OCI-LY1 (cell line): Measurements from ENCODE around the gene DOCK7.

Experiments
- H2AFZ ChIP-seq: fragments of 200-600 bp; sonication (generic), shearing (Covaris generic); 2 replicates; pipeline ENCODE4 v1.6.0; 2014; ENCODE audit warnings: antibody characterized with exemption, mild to moderate bottlenecking, low read length
- H3F3A ChIP-seq: fragments of 200-600 bp; sonication (generic), shearing (Covaris generic); 2 replicates; pipeline ENCODE4 v1.6.0; 2014; ENCODE audit warnings: mild to moderate bottlenecking, antibody characterized with exemption, low read length, moderate library complexity; ENCODE audit not compliant: insufficient read depth
- H3K27ac ChIP-seq: fragments of 200-600 bp; sonication (generic); 2 replicates; pipeline ENCODE4 v1.5.1; 2014; ENCODE audit warnings: low read length, mixed run types, mild to moderate bottlenecking, low read depth; ENCODE audit not compliant: poor library complexity, severe bottlenecking
- H3K27me3 ChIP-seq: fragments of 200-600 bp; sonication (generic); 2 replicates; pipeline ENCODE4 v1.6.0; 2014; ENCODE audit warnings: antibody characterized with exemption, mild to moderate bottlenecking, low read length, moderate library complexity; ENCODE audit not compliant: insufficient read depth
- H3K36me3 ChIP-seq: fragments of 200-600 bp; sonication (generic); 2 replicates; pipeline ENCODE4 v1.6.1; 2014; ENCODE audit warnings: mild to moderate bottlenecking, antibody characterized with exemption, low read length, moderate library complexity, mixed read lengths; ENCODE audit not compliant: insufficient read depth
- H3K4me1 ChIP-seq: fragments of 200-600 bp; sonication (generic); 2 replicates; pipeline ENCODE4 v1.5.1; 2014; ENCODE audit warnings: mild to moderate bottlenecking, low read length, moderate library complexity; ENCODE audit not compliant: insufficient read depth, severe bottlenecking
- H3K4me2 ChIP-seq: fragments of 200-600 bp; sonication (generic), shearing (Covaris generic); 2 replicates; pipeline ENCODE4 v1.6.1; 2014; ENCODE audit warnings: low read length
- H3K4me3 ChIP-seq: fragments of 200-600 bp; sonication (generic); 2 replicates; pipeline ENCODE4 v1.5.1; 2014; ENCODE audit warnings: low read length, low read depth, mild to moderate bottlenecking, mixed read lengths; ENCODE audit not compliant: poor library complexity, severe bottlenecking
- H3K79me2 ChIP-seq: fragments of 200-600 bp; shearing (Covaris generic); 2 replicates; pipeline ENCODE4 v1.6.1; 2016; ENCODE audit warnings: mixed run types, low read length, mixed read lengths; ENCODE audit not compliant: insufficient read depth
- H3K9ac ChIP-seq: fragments of 200-600 bp; sonication (generic), shearing (Covaris generic); 2 replicates; pipeline ENCODE4 v1.6.1; 2014; ENCODE audit warnings: mild to moderate bottlenecking, low read length, mixed read lengths
- H3K9me2 ChIP-seq: fragments of 200-600 bp; sonication (generic), shearing (Covaris generic); 2 replicates; pipeline ENCODE4 v1.6.1; 2014; ENCODE audit warnings: low read depth, mild to moderate bottlenecking, low read length, mixed read lengths
- H3K9me3 ChIP-seq: fragments of 200-600 bp; shearing (Covaris generic); 2 replicates; pipeline ENCODE4 v1.6.1; 2014; ENCODE audit warnings: low read length, mixed read lengths
- H4K20me1 ChIP-seq: fragments of 200-600 bp; sonication (generic), shearing (Covaris generic); 2 replicates; pipeline ENCODE4 v1.6.0; 2016; ENCODE audit warnings: mild to moderate bottlenecking, low read length; ENCODE audit not compliant: insufficient read depth
- EZH2 ChIP-seq: fragments of 200-600 bp; sonication (generic), shearing (Covaris generic); IDR thresholded peaks from 2 replicates; pipeline ENCODE4 v1.8.0; 2017; ENCODE audit warnings: borderline replicate concordance, mixed run types, mild to moderate bottlenecking, antibody characterized with exemption, low read length, moderate library complexity, mixed read lengths
- TF ChIP-seq, protein P1 (sequence below): fragments of 200-600 bp; sonication (generic), shearing (Covaris generic); IDR thresholded peaks from 2 replicates; pipeline ENCODE4 v1.5.1; 2017; ENCODE audit warnings: mild to moderate bottlenecking, antibody characterized with exemption, low read length, moderate library complexity, mixed read lengths

The DOCK7 gene

DNA sequence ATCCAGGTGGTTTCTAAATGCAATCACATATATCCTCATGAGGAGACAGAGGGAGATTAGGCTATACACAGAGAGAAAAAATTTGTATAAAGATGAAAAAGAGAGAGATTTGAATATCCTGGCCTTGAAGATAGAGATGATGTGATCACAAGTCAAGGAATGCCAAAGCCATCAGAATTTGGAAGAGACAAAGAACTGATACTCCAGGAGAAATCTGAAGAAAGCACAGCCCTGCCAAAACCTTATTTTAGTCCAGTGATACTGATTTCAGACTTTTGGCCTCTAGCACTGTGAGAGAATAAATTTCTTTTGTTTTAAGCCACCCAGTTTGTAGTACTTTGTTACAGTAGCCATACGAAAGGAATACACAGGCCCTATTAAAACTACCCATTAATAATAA is 33.4 kb downstream of the DOCK7 start:
- Histone ChIP-seq H3K4me2 (no peak overlapping the region), H3K27me3 (no peaks in the 10 kb centered on the region), H3F3A (no peaks in the 10 kb centered on the region), H3K79me2 (no peaks in the 10 kb centered on the region), H3K4me3 (no peak overlapping the region), H3K9me3 (no peaks in the 10 kb centered on the region), H3K36me3 (no peaks in the 10 kb centered on the region), H4K20me1 (no peaks in the 10 kb centered on the region), H2AFZ (no peak overlapping the region), H3K4me1 (no peaks in the 10 kb centered on the region), H3K27ac (no peak overlapping the region), H3K9ac (no peak overlapping the region), H3K9me2 (no peaks in the 10 kb centered on the region)
- no peak for TF ChIP-seq EZH2
- TF ChIP-seq, protein P1, sequence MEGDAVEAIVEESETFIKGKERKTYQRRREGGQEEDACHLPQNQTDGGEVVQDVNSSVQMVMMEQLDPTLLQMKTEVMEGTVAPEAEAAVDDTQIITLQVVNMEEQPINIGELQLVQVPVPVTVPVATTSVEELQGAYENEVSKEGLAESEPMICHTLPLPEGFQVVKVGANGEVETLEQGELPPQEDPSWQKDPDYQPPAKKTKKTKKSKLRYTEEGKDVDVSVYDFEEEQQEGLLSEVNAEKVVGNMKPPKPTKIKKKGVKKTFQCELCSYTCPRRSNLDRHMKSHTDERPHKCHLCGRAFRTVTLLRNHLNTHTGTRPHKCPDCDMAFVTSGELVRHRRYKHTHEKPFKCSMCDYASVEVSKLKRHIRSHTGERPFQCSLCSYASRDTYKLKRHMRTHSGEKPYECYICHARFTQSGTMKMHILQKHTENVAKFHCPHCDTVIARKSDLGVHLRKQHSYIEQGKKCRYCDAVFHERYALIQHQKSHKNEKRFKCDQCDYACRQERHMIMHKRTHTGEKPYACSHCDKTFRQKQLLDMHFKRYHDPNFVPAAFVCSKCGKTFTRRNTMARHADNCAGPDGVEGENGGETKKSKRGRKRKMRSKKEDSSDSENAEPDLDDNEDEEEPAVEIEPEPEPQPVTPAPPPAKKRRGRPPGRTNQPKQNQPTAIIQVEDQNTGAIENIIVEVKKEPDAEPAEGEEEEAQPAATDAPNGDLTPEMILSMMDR, result no peak

GRCh38 chr1:62652387-62652786 is 35.8 kb downstream of the DOCK7 start:
- H3K9me2 ChIP-seq, result no peaks in the 10 kb centered on the region
- H2AFZ ChIP-seq, result no peak overlapping the region
- no peak overlapping the region for H3K4me2 ChIP-seq
- no peak overlapping the region for H3K9ac ChIP-seq
- no peaks in the 10 kb centered on the region for H4K20me1 ChIP-seq
- no peaks in the 10 kb centered on the region for H3K27me3 ChIP-seq
- TF ChIP-seq, protein P1, result no peak
- no peak for TF ChIP-seq EZH2
- H3K4me3 ChIP-seq, result no peak overlapping the region
- no peaks in the 10 kb centered on the region for H3K36me3 ChIP-seq
- H3K79me2 ChIP-seq, result no peaks in the 10 kb centered on the region
- no peaks in the 10 kb centered on the region for H3K9me3 ChIP-seq
- no peaks in the 10 kb centered on the region for H3F3A ChIP-seq
- no peak overlapping the region for H3K27ac ChIP-seq
- H3K4me1 ChIP-seq, result no peaks in the 10 kb centered on the region

DNA sequence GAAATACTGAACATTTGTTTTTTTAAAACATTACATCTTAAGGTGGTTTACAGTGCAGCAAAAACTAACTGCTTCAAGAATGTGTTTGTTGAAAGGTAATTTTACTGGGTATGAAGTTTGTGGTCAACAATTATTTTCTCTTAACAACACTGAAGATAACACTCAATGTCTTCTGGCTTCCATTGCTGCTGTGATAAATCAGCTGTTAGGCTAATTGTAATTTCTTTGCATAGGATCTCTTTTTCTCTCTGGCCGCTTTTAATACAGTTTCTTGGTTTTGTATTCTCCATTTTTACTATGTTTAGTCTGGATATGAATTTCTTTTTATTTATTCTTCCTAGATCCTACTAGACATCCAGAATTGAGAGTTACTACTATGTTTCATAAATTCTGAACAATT is 44.9 kb downstream of the DOCK7 start:
- no peak overlapping the region for H3K4me3 ChIP-seq
- peaks cover 8% of the 10 kb centered on the region; the same call in 1 of the 2 replicates for H3K36me3 ChIP-seq
- no peak overlapping the region for H3K27ac ChIP-seq
- no peaks in the 10 kb centered on the region for H3K9me2 ChIP-seq
- H2AFZ ChIP-seq, result no peak overlapping the region
- H3K4me2 ChIP-seq, result no peak overlapping the region
- H4K20me1 ChIP-seq, result no peaks in the 10 kb centered on the region
- TF ChIP-seq EZH2, result no peak
- TF ChIP-seq, protein P1, result no peak
- H3K79me2 ChIP-seq, result no peaks in the 10 kb centered on the region
- H3F3A ChIP-seq, result no peaks in the 10 kb centered on the region
- H3K9me3 ChIP-seq, result peaks cover 5% of the 10 kb centered on the region; the same call in 1 of the 2 replicates
- H3K27me3 ChIP-seq, result no peaks in the 10 kb centered on the region
- no peaks in the 10 kb centered on the region for H3K4me1 ChIP-seq
- H3K9ac ChIP-seq, result no peak overlapping the region
